Heart left ventricle (tissue), 13 donors: Measurements from ENCODE around the gene SEL1L.

ENCODE experiments used
- POLR2A ChIP-seq, 2 donors: fragments of 450-650 bp; IDR thresholded peaks; one replicate each; pipeline ENCODE4 v1.6.1; 2017; ENCODE audit warnings: antibody characterized with exemption in 2 of 2, mild to moderate bottlenecking in 2 of 2, moderate library complexity in 2 of 2
- TF ChIP-seq, protein P1 (sequence below), 12 donors: fragments of 200-600 bp; sonication (generic) in 4 of 12; IDR thresholded peaks; one replicate each; pipeline versions ENCODE4 v1.5.0 to v1.8.0; 2018 to 2022; ENCODE audit warnings: antibody characterized with exemption in 12 of 12, mild to moderate bottlenecking in 5 of 12
- donor health status: ischemic (EF 13 %, LVEDD 7.1; RV severe dilation, severe dysfunction).
- donor health status: DM: no; HTN: yes; CAD: no.
- donor health status: DM: no; HTN: no; CAD: no.
- donor health status: ischemic (EF 25% LVEDD 6.9; RV normal size, moderate dysfunction).
- donor health status: ischemic (EF 25% LVEDD 5.7; RV mildly dilated, moderate dysfunction).
- donor health status: ischemic (EF 35%, LVEDD 5.7; RV mildly dilated, moderate dysfunction).
- donor health status: nonischemic (EF 11% LVEDD 7.7; RV severe dilation, severe dysfunction).
- donor health status: DM: yes; HTN: yes; CAD: no.
- donor health status: PGD.
- donor health status: ischemic (EF 29% LVEDD 5.4; RV normal size, mild dysfunction).
- donor health status: nonischemic (EF 23%, LVEDD 6.1; RV moderate dilation, normal function).

GRCh38 chr14:81555684-81556083, 22.0 kb upstream of the SEL1L start:
- TF ChIP-seq, protein P1, sequence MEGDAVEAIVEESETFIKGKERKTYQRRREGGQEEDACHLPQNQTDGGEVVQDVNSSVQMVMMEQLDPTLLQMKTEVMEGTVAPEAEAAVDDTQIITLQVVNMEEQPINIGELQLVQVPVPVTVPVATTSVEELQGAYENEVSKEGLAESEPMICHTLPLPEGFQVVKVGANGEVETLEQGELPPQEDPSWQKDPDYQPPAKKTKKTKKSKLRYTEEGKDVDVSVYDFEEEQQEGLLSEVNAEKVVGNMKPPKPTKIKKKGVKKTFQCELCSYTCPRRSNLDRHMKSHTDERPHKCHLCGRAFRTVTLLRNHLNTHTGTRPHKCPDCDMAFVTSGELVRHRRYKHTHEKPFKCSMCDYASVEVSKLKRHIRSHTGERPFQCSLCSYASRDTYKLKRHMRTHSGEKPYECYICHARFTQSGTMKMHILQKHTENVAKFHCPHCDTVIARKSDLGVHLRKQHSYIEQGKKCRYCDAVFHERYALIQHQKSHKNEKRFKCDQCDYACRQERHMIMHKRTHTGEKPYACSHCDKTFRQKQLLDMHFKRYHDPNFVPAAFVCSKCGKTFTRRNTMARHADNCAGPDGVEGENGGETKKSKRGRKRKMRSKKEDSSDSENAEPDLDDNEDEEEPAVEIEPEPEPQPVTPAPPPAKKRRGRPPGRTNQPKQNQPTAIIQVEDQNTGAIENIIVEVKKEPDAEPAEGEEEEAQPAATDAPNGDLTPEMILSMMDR (IDR thresholded peaks at IDR 0.05): no peak
- no peak for TF ChIP-seq POLR2A (IDR thresholded peaks at IDR 0.05)
